K562 (cell line): Measurements from ENCODE around the gene CLASP1.

Experiments
- EP300 ChIP-seq: IDR thresholded peaks from 2 replicates; pipeline ENCODE4 v1.6.1; 2012; ENCODE audit warnings: low read length, improper control_type of control experiment
- RCOR1 ChIP-seq, 2 experiments: IDR thresholded peaks; 2 replicates each; pipeline ENCODE4 v1.6.1; 2012; ENCODE audit warnings: low read depth in 2 of 2, low read length in 2 of 2, borderline replicate concordance in 1 of 2, improper control_type of control experiment in 1 of 2
- TF ChIP-seq, protein P1 (sequence below), 3 experiments: IDR thresholded peaks in 2 of 3; conservative IDR thresholded peaks in 1 of 3; 2 replicates each; pipeline ENCODE4 v1.5.1; 2011 to 2012; ENCODE audit warnings: low read length in 3 of 3, mild to moderate bottlenecking in 3 of 3, control low read depth in 2 of 3, improper control_type of control experiment in 1 of 3, inconsistent platforms in 1 of 3, low read depth in 1 of 3, mixed read lengths in 1 of 3, moderate library complexity in 1 of 3; ENCODE audit not compliant: insufficient read depth in 2 of 3
- TF ChIP-seq, protein P2 (sequence below): fragments of 250-450 bp; sonication (Bioruptor Pico); IDR thresholded peaks from 2 replicates; pipeline ENCODE4 v1.8.0; 2021; ENCODE audit warnings: moderate library complexity, mild to moderate bottlenecking, inconsistent platforms

DNA sequence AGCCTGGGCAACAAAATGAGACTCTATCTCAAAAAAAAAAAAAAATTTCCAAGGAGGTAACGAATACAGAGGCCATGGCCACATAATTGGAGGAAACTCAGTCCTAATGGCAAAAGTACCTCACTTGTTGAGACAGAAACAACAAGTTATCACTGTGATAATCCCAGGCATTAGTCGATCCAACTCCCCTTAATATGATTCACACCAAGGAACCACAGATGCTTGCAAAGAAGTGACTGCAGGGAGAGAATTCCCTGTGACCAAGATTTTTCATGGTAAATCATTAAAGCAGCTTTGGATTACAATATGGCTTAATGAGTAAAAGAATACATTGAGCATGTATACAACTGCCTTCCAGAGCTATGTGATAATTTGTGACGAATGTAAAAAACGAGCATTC, 199.0 kb downstream of the CLASP1 start:
- TF ChIP-seq, protein P1, sequence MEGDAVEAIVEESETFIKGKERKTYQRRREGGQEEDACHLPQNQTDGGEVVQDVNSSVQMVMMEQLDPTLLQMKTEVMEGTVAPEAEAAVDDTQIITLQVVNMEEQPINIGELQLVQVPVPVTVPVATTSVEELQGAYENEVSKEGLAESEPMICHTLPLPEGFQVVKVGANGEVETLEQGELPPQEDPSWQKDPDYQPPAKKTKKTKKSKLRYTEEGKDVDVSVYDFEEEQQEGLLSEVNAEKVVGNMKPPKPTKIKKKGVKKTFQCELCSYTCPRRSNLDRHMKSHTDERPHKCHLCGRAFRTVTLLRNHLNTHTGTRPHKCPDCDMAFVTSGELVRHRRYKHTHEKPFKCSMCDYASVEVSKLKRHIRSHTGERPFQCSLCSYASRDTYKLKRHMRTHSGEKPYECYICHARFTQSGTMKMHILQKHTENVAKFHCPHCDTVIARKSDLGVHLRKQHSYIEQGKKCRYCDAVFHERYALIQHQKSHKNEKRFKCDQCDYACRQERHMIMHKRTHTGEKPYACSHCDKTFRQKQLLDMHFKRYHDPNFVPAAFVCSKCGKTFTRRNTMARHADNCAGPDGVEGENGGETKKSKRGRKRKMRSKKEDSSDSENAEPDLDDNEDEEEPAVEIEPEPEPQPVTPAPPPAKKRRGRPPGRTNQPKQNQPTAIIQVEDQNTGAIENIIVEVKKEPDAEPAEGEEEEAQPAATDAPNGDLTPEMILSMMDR (IDR thresholded peaks at IDR 0.05 in 2 of 3, conservative IDR thresholded peaks at IDR 0.05 in 1 of 3; ENCODE audit: insufficient read depth in 2 of 3, low read depth in 1 of 3, low read length in 3 of 3): no peak
- TF ChIP-seq EP300 (no peak), RCOR1 (IDR thresholded peaks at IDR 0.05; ENCODE audit: borderline replicate concordance in 1 of 2, low read depth in 2 of 2, low read length in 2 of 2) (no peak)
- TF ChIP-seq, protein P2, sequence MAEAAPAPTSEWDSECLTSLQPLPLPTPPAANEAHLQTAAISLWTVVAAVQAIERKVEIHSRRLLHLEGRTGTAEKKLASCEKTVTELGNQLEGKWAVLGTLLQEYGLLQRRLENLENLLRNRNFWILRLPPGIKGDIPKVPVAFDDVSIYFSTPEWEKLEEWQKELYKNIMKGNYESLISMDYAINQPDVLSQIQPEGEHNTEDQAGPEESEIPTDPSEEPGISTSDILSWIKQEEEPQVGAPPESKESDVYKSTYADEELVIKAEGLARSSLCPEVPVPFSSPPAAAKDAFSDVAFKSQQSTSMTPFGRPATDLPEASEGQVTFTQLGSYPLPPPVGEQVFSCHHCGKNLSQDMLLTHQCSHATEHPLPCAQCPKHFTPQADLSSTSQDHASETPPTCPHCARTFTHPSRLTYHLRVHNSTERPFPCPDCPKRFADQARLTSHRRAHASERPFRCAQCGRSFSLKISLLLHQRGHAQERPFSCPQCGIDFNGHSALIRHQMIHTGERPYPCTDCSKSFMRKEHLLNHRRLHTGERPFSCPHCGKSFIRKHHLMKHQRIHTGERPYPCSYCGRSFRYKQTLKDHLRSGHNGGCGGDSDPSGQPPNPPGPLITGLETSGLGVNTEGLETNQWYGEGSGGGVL (CRISPR knock-in tag): no peak
